ENCODE measurements around the gene DOK6. TPM values are rescaled to one million over a fixed set of nuclear protein-coding genes. Genes with fewer than 3 reads are reported as not detected.

DOK6 gene
- total and polyA plus RNA-seq, 2 of the 13 experiments (the other 11 are each of a cell fraction or from before 2014, with no cell fraction given), result 17.0 to 17.2 TPM

GRCh38 chr18:69358212-69358895 is 42.3 kb upstream of the DOK6 start (continued):
- TF ChIP-seq GMEB2 (CRISPR knock-in tag; IDR thresholded peaks at IDR 0.05; ENCODE audit: low read depth), result no peak
- no peak for TF ChIP-seq ZNF574 (CRISPR knock-in tag; IDR thresholded peaks at IDR 0.05)
- no peak for TF ChIP-seq ZNF143 (CRISPR knock-in tag; IDR thresholded peaks at IDR 0.05)
- TF ChIP-seq ATF5 (CRISPR knock-in tag; IDR thresholded peaks at IDR 0.05; ENCODE audit: low read depth), result no peak
- TF ChIP-seq NR2C2 (CRISPR knock-in tag; IDR thresholded peaks at IDR 0.05; ENCODE audit: borderline replicate concordance), result no peak
- TF ChIP-seq FOSL1 (CRISPR knock-in tag; IDR thresholded peaks at IDR 0.05; ENCODE audit: borderline replicate concordance), result no peak
- no peak for TF ChIP-seq GTF3A (CRISPR knock-in tag; conservative IDR thresholded peaks at IDR 0.05)
- no peak; the same call in 1 of the 2 replicates for TF ChIP-seq FOXK1 (CRISPR knock-in tag; IDR thresholded peaks at IDR 0.05; ENCODE audit: borderline replicate concordance, low read depth)
- no peak for TF ChIP-seq ZNF747 (CRISPR knock-in tag; IDR thresholded peaks at IDR 0.05; ENCODE audit: borderline replicate concordance)
- no peak for TF ChIP-seq ZNF687 (CRISPR knock-in tag; IDR thresholded peaks at IDR 0.05)
- TF ChIP-seq CERS6 (CRISPR knock-in tag; IDR thresholded peaks at IDR 0.05), result no peak
- TF ChIP-seq HMG20B (CRISPR knock-in tag; conservative IDR thresholded peaks at IDR 0.05), result peak; percentile 62; the same call in 1 of the 2 replicates
- peak; percentile 48 for TF ChIP-seq ZFP1 (CRISPR knock-in tag; IDR thresholded peaks at IDR 0.05)
- peak; percentile 99 for TF ChIP-seq ZNF710 (CRISPR knock-in tag; IDR thresholded peaks at IDR 0.05; ENCODE audit: borderline replicate concordance)
- TF ChIP-seq ZBTB1 (CRISPR knock-in tag; IDR thresholded peaks at IDR 0.05; ENCODE audit: borderline replicate concordance), result no peak
- TF ChIP-seq JDP2 (CRISPR knock-in tag; IDR thresholded peaks at IDR 0.05; ENCODE audit: borderline replicate concordance), result no peak
- TF ChIP-seq ERF (CRISPR knock-in tag; IDR thresholded peaks at IDR 0.05), result peak; percentile 63; the same call in 1 of the 2 replicates
